Measurements from ENCODE around the gene MAN2A2.

GRCh38 chr15:90950676-90951075 lies 47.6 kb downstream of the MAN2A2 start:
- TF ChIP-seq CTCF (conservative IDR thresholded peaks at IDR 0.05) (no peak), ZFX (IDR thresholded peaks at IDR 0.05) (no peak)

Data from C4-2B (cell line).